Dedifferentiated amniotic fluid mesenchymal stem cell (primary cell): ENCODE measurements around the gene RPN2.
"Not testable (repeated sequence)": the region's sequence is repeated elsewhere in the genome, so short reads cannot be mapped to it uniquely, and the experiment has no call there.

ENCODE experiments used
- DNase-seq: peaks from one replicate; pipeline ENCODE4 v3.0.0-alpha.2; 2016; ENCODE audit errors: extremely low spot score

RPN2 gene

GRCh38 chr20:37178839-37179682 lies at the start of gene RPN2, which contains the start of gene MROH8:
Gene RPN2 (plus strand): TSS chr20:37179330. CDS start chr20:37179357, 27 bp downstream.
Gene MROH8 (minus strand): TSS chr20:37179548.
- DNase-seq: peak; percentile 97

DNA sequence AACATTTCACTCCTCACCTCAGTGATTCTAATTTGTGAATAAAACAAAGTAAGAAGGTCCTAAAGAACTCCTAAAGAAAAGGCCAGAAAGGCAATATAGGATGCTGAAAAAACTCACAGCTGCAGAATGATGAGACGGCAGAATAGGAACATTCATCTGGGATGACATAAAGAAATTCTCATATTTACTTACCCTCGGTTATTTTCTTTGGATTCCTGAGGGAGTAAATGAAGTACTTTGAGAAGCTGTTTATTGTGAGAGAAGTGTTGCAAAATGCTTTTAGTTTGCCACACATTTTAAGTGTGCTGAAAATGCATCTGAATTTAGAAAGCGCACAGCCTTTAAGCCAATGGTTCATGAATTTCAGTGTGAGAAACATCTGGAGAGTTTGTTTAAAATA lies 47.6 kb upstream of the RPN2 start:
- no peak for DNase-seq

- DNase-seq: no peak
These were observed 45.2 kb upstream of the RPN2 start for GRCh38 chr20:37133952-37134351.

- DNase-seq: no peak
These were observed 41.6 kb upstream of the RPN2 start for GRCh38 chr20:37137547-37137946.

- DNase-seq: no peak
These were observed 36.4 kb upstream of the RPN2 start for GRCh38 chr20:37142708-37143107.

- DNase-seq: no peak
These were observed 34.2 kb upstream of the RPN2 start for GRCh38 chr20:37144856-37145404.

GRCh38 chr20:37147250-37147649 lies 31.9 kb upstream of the RPN2 start:
- no peak for DNase-seq

DNA sequence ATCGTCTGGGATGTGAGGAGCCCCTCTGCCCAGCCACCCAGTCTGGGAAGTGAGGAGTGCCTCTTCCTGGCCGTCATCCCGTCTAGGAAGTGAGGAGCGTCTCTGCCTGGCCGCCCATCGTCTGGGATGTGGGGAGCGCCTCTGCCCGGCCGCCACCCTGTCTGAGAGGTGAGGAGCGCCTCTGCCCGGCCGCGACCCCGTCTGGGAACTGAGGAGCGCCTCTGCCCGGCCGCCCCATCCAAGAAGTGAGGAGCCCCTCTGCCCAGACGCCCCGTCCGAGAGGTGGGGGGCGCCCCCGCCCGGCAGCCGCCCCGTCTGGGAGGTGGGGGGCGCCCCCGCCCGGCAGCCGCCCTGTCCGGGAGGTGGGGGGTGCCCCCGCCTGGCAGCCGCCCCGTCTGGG lies 28.3 kb upstream of the RPN2 start:
- DNase-seq: not testable (repeated sequence)

DNA sequence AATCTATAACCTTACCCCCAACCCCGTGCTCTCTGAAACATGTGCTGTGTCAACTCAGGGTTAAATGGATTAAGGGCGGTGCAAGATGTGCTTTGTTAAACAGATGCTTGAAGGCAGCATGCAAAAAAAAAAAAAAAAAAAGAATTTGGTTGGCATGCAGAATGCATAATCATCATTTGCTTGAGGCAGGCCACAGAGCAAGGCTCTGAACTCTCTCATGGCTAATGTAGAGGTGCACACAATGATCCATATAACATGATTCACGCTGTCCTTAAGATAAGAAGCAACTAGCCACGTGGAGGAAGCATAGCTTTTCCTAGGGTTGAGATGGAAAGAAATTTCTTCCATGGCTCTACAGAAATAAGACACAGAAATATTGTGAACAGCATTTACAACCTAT lies 27.6 kb upstream of the RPN2 start:
- no peak for DNase-seq

GRCh38 chr20:37152284-37152683 lies 26.8 kb upstream of the RPN2 start:
- no peak for DNase-seq

DNA sequence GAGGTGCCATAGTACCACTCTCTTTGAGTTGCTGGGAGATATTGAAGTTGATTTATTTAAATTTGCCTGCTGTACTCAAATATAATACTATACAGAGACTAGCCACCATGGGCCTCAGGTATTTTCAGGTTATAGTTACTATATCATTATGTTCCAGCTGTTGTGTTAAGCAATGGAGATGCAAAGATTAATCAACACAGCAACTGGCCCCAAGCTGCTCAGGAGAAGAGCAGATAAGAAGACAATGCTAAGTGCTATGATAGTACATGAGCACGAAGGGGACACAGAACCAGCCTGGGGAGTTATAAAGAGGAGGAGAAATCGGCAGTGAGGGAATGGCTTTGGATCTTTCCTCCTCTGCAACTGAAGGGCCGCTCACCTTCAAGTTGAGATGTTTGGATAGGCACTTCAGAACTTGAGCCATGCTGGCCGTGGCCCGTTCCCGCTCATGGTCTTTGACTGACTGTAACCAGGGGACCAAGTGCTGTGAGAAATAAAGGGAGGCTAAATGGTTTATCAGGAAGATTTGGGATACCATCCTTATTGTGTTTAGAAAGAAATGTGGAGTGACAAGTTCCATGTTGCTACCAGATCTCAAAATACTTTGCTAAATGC lies 24.3 kb upstream of the RPN2 start:
- no peak for DNase-seq

- DNase-seq: no peak
These were observed 23.1 kb upstream of the RPN2 start for GRCh38 chr20:37155987-37156386.

DNA sequence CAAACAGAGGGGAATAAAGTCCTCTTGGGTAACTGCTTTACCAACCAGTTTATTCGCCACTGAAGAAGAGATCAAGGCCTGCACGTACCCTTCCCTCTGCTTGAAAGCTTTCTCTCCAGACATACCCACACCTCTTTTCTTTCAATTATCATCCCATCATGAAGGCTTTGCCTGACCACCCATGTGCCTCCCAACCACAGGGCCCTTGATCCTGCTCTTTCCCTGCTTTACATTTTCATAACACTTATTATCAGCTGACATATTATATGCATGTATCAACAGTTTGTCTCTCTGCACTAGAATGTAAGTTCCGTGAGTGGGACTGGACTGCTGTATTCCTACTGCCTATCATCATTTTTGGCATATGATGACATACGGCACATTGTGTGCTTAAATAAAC lies 20.9 kb upstream of the RPN2 start:
- DNase-seq: no peak

- no peak for DNase-seq
These were observed 18.4 kb upstream of the RPN2 start for GRCh38 chr20:37160683-37161082.

DNA sequence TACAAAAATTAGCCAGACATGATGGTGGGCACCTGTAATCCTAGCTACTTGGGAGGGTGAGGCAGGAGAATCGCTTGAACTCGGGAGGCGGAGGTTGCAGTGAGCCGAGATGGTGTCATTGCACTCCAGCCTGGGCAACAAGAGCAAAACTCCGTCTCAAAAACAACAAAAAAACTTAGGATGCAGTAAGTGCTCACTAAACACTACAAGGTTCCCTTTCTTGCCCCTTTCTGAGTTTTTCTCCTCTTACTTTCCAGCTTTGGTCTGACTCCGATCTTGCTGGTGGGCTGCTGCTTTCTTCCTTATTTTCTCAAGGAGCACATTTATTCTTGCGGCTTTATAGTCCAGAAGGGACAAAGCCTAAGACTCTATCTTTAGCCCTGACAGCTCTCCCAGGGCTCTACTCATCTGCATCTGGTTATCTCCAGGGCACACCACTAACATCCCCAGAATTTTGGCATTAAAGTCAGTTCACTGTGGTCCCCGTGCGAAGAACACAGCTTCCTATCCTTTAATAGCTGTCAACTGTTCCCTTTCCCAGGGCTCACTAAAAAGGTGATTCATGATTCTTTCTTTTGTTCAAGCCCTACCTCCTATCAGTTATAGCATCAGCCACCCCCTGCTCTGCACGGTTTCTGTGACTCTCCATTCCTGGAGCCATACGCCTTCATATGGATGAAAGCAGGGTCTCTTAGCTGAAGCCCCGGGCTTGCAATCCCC lies 17.1 kb upstream of the RPN2 start:
- no peak for DNase-seq

GRCh38 chr20:37162646-37163045 lies 16.5 kb upstream of the RPN2 start:
- DNase-seq: no peak

DNA sequence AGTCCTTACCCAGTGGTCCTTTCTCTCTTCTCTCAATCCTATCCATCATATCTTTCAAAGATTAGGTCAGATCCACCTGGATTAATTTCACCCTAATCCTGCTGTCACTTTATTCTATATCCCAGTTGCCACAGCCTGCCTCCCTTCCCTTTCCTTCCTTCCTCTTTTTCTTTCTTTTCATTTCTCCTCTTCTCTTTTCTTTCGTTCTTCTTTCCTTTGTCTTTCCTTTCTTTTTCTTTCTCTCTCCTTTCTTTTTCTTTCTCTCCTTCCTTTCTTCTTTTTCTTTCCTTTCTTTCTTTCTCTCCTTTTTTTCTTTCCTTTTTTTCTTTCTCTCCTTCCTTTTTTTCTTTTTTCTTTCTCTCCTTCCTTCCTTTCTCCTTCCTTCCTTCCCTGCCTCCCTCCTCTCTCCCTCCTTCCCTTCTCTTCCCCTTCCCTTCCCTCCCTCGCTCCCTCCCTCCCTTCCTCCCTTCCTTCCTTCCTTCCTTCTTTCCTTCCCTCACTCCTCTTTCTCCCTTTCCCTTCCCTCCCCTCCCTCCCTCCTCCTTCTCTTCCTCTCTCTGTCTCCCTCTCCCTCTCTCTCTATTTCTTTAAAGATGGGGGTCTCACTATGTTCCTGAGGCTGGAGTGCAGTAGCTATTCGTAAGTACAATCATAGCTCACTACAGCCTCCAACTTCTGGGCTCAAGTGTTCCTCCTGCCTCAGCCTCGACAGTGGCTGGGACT lies 15.1 kb upstream of the RPN2 start:
- DNase-seq: no peak

- DNase-seq: no peak
These were observed 14.1 kb upstream of the RPN2 start for GRCh38 chr20:37165031-37165430.

- no peak for DNase-seq
These were observed 12.3 kb upstream of the RPN2 start for GRCh38 chr20:37166867-37167266.

DNA sequence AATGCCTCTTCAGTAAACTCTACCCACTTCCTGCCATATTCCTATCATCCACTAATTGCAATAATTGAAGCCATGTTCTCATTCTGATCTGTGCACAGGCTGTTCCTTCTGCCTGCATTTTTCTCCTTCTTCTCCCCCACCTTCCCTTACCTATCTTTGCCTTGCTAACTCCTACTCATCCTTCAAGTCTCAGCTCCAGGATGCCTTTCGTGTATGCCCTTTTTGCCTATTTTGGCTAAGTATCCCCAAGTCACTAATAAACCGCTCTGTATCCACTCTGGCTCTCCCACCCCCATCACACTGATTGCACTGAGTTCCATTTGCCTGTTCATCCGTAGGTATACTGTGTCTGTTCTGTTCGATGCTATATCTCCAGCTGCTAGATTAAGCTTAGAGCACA lies 6.3 kb upstream of the RPN2 start:
- DNase-seq: no peak

GRCh38 chr20:37179683-37180524 lies 774 bp downstream of the RPN2 start:
- peak; percentile 43 for DNase-seq
